Retinal pigment epithelial cell (primary cell): ENCODE results near the gene LYST.
"Not testable (repeated sequence)": the region's sequence is repeated elsewhere in the genome, so short reads cannot be mapped to it uniquely, and the experiment has no call there.

Experiments
- DNase-seq: peaks from one replicate; pipeline ENCODE4 v3.0.0-alpha.2; 2010; ENCODE audit warnings: low read depth
- H3K4me3 ChIP-seq: 2 replicates; pipeline ENCODE4 v1.5.1; 2011; ENCODE audit warnings: mild to moderate bottlenecking, low read length, control low read depth, moderate library complexity
- CTCF ChIP-seq: conservative IDR thresholded peaks from 2 replicates; pipeline ENCODE4 v1.5.1; 2011; ENCODE audit warnings: low read depth, low read length, control low read depth, inconsistent platforms

LYST gene

GRCh38 chr1:235625340-235625739 lies 241.4 kb downstream of the LYST start:
- H3K4me3 ChIP-seq = no peak overlapping the region
- no peak for DNase-seq
- no peak for TF ChIP-seq CTCF

GRCh38 chr1:235624721-235625333 lies 241.9 kb downstream of the LYST start:
- DNase-seq = no peak
- no peak for TF ChIP-seq CTCF
- H3K4me3 ChIP-seq = no peak overlapping the region

- DNase-seq = no peak
- H3K4me3 ChIP-seq = no peak overlapping the region
- no peak for TF ChIP-seq CTCF
Measured at GRCh38 chr1:235622936-235623779, 243.5 kb downstream of the LYST start.

GRCh38 chr1:235619149-235619548 lies 247.6 kb downstream of the LYST start:
- not testable (repeated sequence) for H3K4me3 ChIP-seq

DNA sequence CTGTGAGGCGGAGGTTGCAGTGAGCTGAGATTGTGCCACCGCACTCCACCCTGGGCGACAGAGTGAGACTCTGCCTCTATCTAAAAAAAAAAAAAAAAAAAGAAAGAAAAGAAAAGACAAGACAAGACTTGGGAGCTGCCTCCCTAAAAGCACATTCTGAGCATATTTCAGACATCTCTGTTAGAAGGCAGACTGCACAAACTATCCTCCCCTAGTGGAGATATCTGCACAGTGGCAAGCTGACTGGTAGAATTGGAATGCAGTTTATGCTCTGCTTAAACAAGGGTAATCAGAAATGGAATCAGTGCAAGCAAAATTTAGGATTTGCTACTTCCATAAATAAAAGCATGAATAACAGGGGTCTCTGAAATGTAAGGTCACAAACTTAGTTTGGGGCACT lies 248.9 kb downstream of the LYST start:
- no peak overlapping the region for H3K4me3 ChIP-seq
- peak; percentile 47 for TF ChIP-seq CTCF
- no peak for DNase-seq

More at GRCh38 chr1:235619149-235619548, 247.6 kb downstream of the LYST start:
- DNase-seq = not testable (repeated sequence)

DNA sequence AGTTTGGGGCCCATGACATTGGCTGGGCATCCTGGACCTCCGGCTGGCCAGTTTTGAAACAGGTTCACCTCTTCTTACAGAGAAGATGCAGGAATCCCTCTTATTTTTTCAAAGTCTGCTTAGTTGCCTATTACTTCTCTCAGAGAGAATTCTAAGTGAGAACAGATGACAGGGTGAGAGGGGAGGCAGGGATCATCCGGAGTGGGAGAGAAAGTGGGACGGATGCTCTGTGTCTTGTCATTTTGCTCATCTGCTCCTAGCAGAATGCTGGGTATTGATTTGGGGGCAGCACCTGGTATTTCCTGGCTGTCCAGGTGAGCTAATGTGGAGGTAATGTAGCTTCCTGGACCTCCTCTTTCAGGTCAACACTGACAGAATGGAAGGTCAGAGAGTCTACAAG lies 249.6 kb downstream of the LYST start:
- DNase-seq = no peak
- no peak overlapping the region for H3K4me3 ChIP-seq
- TF ChIP-seq CTCF = no peak

GRCh38 chr1:235614442-235614954 lies 252.2 kb downstream of the LYST start:
- no peak for TF ChIP-seq CTCF
- DNase-seq = no peak
- no peak overlapping the region for H3K4me3 ChIP-seq
